ENCODE measurements around the gene RSPH4A. TPM values are rescaled to one million over a fixed set of nuclear protein-coding genes. Genes with fewer than 3 reads are reported as not detected.

Gene RSPH4A
- polyA plus RNA-seq, 1 donor from 2014 or later = 11.0 TPM

DNA sequence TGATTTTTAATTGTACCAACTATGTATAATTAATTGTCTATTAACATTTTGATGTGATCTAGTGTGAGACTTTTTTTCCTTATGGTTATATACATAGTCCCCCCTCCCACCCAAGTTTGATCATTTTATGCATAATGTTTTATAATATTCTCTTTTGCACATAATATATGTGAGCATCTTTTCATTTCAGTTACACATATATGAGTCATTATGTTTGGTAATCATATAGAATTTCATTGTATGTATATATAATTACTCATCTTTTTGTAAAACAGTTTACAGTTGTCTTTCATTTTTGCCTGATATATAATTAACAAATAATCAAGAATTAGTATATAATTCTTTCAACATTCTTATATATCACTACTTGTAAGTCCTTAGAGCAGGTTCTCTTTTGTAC is 30.0 kb upstream of the RSPH4A start:
- H3K9ac ChIP-seq (ENCODE audit: low read length) = no peak overlapping the region
- H2AFZ ChIP-seq (ENCODE audit: low read depth, low read length) = no peak overlapping the region
- peaks cover 3% of the 10 kb centered on the region for H3K36me3 ChIP-seq (ENCODE audit: insufficient read depth, low read length)
- H3F3A ChIP-seq (ENCODE audit: insufficient read depth, low read length, poor library complexity, severe bottlenecking) = no peaks in the 10 kb centered on the region
- H3K4me3 ChIP-seq (ENCODE audit: low read length) = no peak overlapping the region
- no peak overlapping the region for H3K27ac ChIP-seq (ENCODE audit: low read length)
- H3K27me3 ChIP-seq (ENCODE audit: insufficient read depth, low read depth, low read length) = no peaks in the 10 kb centered on the region
- TF ChIP-seq SMC3 (conservative IDR thresholded peaks at IDR 0.05; ENCODE audit: poor library complexity) = no peak
- no peak for TF ChIP-seq EZH2 (IDR thresholded peaks at IDR 0.05; ENCODE audit: borderline replicate concordance, insufficient read depth, low read length, poor library complexity, severe bottlenecking)
- no peak for TF ChIP-seq RAD21 (conservative IDR thresholded peaks at IDR 0.05)
- no peak for TF ChIP-seq MXI1 (conservative IDR thresholded peaks at IDR 0.05; ENCODE audit: poor library complexity, severe bottlenecking)
- TF ChIP-seq POLR2AphosphoS5 (IDR thresholded peaks at IDR 0.05) = no peak
- TF ChIP-seq CTCF (IDR thresholded peaks at IDR 0.05; ENCODE audit: poor library complexity, severe bottlenecking) = no peak
- TF ChIP-seq, protein P1, sequence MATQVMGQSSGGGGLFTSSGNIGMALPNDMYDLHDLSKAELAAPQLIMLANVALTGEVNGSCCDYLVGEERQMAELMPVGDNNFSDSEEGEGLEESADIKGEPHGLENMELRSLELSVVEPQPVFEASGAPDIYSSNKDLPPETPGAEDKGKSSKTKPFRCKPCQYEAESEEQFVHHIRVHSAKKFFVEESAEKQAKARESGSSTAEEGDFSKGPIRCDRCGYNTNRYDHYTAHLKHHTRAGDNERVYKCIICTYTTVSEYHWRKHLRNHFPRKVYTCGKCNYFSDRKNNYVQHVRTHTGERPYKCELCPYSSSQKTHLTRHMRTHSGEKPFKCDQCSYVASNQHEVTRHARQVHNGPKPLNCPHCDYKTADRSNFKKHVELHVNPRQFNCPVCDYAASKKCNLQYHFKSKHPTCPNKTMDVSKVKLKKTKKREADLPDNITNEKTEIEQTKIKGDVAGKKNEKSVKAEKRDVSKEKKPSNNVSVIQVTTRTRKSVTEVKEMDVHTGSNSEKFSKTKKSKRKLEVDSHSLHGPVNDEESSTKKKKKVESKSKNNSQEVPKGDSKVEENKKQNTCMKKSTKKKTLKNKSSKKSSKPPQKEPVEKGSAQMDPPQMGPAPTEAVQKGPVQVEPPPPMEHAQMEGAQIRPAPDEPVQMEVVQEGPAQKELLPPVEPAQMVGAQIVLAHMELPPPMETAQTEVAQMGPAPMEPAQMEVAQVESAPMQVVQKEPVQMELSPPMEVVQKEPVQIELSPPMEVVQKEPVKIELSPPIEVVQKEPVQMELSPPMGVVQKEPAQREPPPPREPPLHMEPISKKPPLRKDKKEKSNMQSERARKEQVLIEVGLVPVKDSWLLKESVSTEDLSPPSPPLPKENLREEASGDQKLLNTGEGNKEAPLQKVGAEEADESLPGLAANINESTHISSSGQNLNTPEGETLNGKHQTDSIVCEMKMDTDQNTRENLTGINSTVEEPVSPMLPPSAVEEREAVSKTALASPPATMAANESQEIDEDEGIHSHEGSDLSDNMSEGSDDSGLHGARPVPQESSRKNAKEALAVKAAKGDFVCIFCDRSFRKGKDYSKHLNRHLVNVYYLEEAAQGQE (IDR thresholded peaks at IDR 0.05; ENCODE audit: borderline replicate concordance) = no peak
- TF ChIP-seq TAF1 (IDR thresholded peaks at IDR 0.05; ENCODE audit: low read depth) = no peak
- TF ChIP-seq EP300 (conservative IDR thresholded peaks at IDR 0.05; ENCODE audit: poor library complexity, severe bottlenecking) = no peak
- no peak overlapping the region for H3K4me2 ChIP-seq (ENCODE audit: low read length)
- H4K20me1 ChIP-seq (ENCODE audit: insufficient read depth) = no peaks in the 10 kb centered on the region
- no peaks in the 10 kb centered on the region for H3K9me3 ChIP-seq (ENCODE audit: low read length)
- no peaks in the 10 kb centered on the region for H3K79me2 ChIP-seq (replicated peaks; ENCODE audit: insufficient read depth, low read length)
- H3K9me2 ChIP-seq (ENCODE audit: insufficient read depth, low read length) = no peaks in the 10 kb centered on the region

GRCh38 chr6:116586738-116587137 is 29.5 kb upstream of the RSPH4A start:
- Histone ChIP-seq H3K9ac (ENCODE audit: low read length) (no peak overlapping the region), H3K9me3 (ENCODE audit: low read length) (no peaks in the 10 kb centered on the region), H4K20me1 (ENCODE audit: insufficient read depth) (no peaks in the 10 kb centered on the region), H2AFZ (ENCODE audit: low read depth, low read length) (no peak overlapping the region), H3K36me3 (ENCODE audit: insufficient read depth, low read length) (peaks cover 7% of the 10 kb centered on the region), H3K4me2 (ENCODE audit: low read length) (no peak overlapping the region), H3K27ac (ENCODE audit: low read length) (no peak overlapping the region), H3K79me2 (replicated peaks; ENCODE audit: insufficient read depth, low read length) (no peaks in the 10 kb centered on the region), H3F3A (ENCODE audit: insufficient read depth, low read length, poor library complexity, severe bottlenecking) (no peaks in the 10 kb centered on the region), H3K9me2 (ENCODE audit: insufficient read depth, low read length) (no peaks in the 10 kb centered on the region), H3K4me3 (ENCODE audit: low read length) (no peak overlapping the region), H3K27me3 (ENCODE audit: insufficient read depth, low read depth, low read length) (no peaks in the 10 kb centered on the region)
- TF ChIP-seq EZH2 (IDR thresholded peaks at IDR 0.05; ENCODE audit: borderline replicate concordance, insufficient read depth, low read length, poor library complexity, severe bottlenecking) (no peak), SMC3 (conservative IDR thresholded peaks at IDR 0.05; ENCODE audit: poor library complexity) (no peak), TAF1 (IDR thresholded peaks at IDR 0.05; ENCODE audit: low read depth) (no peak), MXI1 (conservative IDR thresholded peaks at IDR 0.05; ENCODE audit: poor library complexity, severe bottlenecking) (no peak), POLR2AphosphoS5 (IDR thresholded peaks at IDR 0.05) (no peak), EP300 (conservative IDR thresholded peaks at IDR 0.05; ENCODE audit: poor library complexity, severe bottlenecking) (no peak), CTCF (IDR thresholded peaks at IDR 0.05; ENCODE audit: poor library complexity, severe bottlenecking) (no peak), RAD21 (conservative IDR thresholded peaks at IDR 0.05) (no peak)
- TF ChIP-seq, protein P1 (IDR thresholded peaks at IDR 0.05; ENCODE audit: borderline replicate concordance) = no peak
